CD14-positive monocyte (primary cell): Measurements from ENCODE around the gene CREB3L1. TPM values are rescaled to one million over a fixed set of nuclear protein-coding genes. Genes with fewer than 3 reads are reported as not detected.

Source experiments
- DNase-seq, 3 donors: peaks; one replicate each; pipeline ENCODE4 v3.0.0-alpha.2; 2011 to 2022
- H2AFZ ChIP-seq: 2 replicates; pipeline ENCODE4 v1.6.0; 2012; ENCODE audit warnings: mild to moderate bottlenecking, low read depth, low read length, inconsistent platforms; ENCODE audit not compliant: insufficient read depth, poor library complexity, severe bottlenecking
- H3K27ac ChIP-seq, 2 donors: 1 replicate in 1 of 2; 2 replicates in 1 of 2; pipeline ENCODE4 v1.5.1; 2012 to 2013; ENCODE audit warnings: low read length in 2 of 2, control low read depth in 1 of 2, inconsistent platforms in 1 of 2, low read depth in 1 of 2, mild to moderate bottlenecking in 1 of 2
- H3K27me3 ChIP-seq, 2 donors: one replicate each; pipeline versions ENCODE4 v1.6.0 to v1.6.1; 2011 to 2013; ENCODE audit warnings: low read length in 2 of 2; ENCODE audit not compliant: control insufficient read depth in 2 of 2, insufficient read depth in 2 of 2
- H3K36me3 ChIP-seq, 2 donors: replicated peaks in 1 of 2; 1 replicate in 1 of 2; 2 replicates in 1 of 2; pipeline versions ENCODE4 v1.5.1 to v1.6.1; 2012 to 2013; ENCODE audit warnings: low read length in 2 of 2, control low read depth in 1 of 2, inconsistent platforms in 1 of 2, mild to moderate bottlenecking in 1 of 2; ENCODE audit not compliant: insufficient read depth in 2 of 2, control insufficient read depth in 1 of 2
- H3K4me1 ChIP-seq, 2 donors: 1 replicate in 1 of 2; 2 replicates in 1 of 2; pipeline versions ENCODE4 v1.5.1 to v1.6.1; 2012 to 2013; ENCODE audit warnings: low read length in 2 of 2, control low read depth in 1 of 2, inconsistent platforms in 1 of 2, mild to moderate bottlenecking in 1 of 2, moderate library complexity in 1 of 2; ENCODE audit not compliant: insufficient read depth in 2 of 2, control insufficient read depth in 1 of 2
- H3K4me2 ChIP-seq: replicated peaks from 2 replicates; pipeline ENCODE3; 2012; ENCODE audit warnings: low read length, moderate library complexity, mild to moderate bottlenecking; ENCODE audit not compliant: poor library complexity, severe bottlenecking; ENCODE audit errors: extremely low read depth
- H3K4me3 ChIP-seq, 3 experiments: fragments of 200-600 bp in 1 of 3; sonication (generic) in 1 of 3; replicated peaks in 1 of 3; 1 replicate in 2 of 3; 2 replicates in 1 of 3; pipeline ENCODE4 v1.5.1; 2011 to 2013; ENCODE audit warnings: low read length in 3 of 3, mild to moderate bottlenecking in 3 of 3, control low read depth in 2 of 3, low read depth in 2 of 3, inconsistent platforms in 1 of 3, moderate library complexity in 1 of 3
- H3K79me2 ChIP-seq: 2 replicates; pipeline ENCODE4 v1.6.0; 2012; ENCODE audit warnings: mild to moderate bottlenecking, control low read depth, inconsistent platforms, low read length, moderate library complexity; ENCODE audit not compliant: insufficient read depth
- H3K9ac ChIP-seq: 2 replicates; pipeline ENCODE4 v1.6.0; 2017; ENCODE audit warnings: low read length, mild to moderate bottlenecking; ENCODE audit not compliant: insufficient read depth, poor library complexity, severe bottlenecking
- H3K9me3 ChIP-seq, 2 donors: replicated peaks in 1 of 2; 1 replicate in 1 of 2; 2 replicates in 1 of 2; pipeline versions ENCODE4 v1.5.1 to v1.6.1; 2012 to 2013; ENCODE audit warnings: low read length in 2 of 2, control low read depth in 1 of 2; ENCODE audit not compliant: control insufficient read depth in 1 of 2, insufficient read depth in 1 of 2
- H4K20me1 ChIP-seq: 2 replicates; pipeline ENCODE4 v1.6.0; 2012; ENCODE audit warnings: mild to moderate bottlenecking, low read length, control low read depth, moderate library complexity; ENCODE audit not compliant: insufficient read depth
- H3K27ac Mint-ChIP-seq, 7 donors: one replicate each; pipeline ENCODE4 v1.8.0; 2020; ENCODE audit warnings: mild to moderate bottlenecking in 7 of 7, mixed read lengths in 7 of 7, moderate library complexity in 6 of 7, inconsistent platforms in 2 of 7
- H3K27me3 Mint-ChIP-seq, 3 donors: one replicate each; pipeline ENCODE4 v1.8.0; 2021 to 2022; ENCODE audit warnings: low read depth in 3 of 3, mild to moderate bottlenecking in 3 of 3, mixed read lengths in 3 of 3, moderate library complexity in 3 of 3, inconsistent platforms in 1 of 3
- H3K36me3 Mint-ChIP-seq, 2 donors: one replicate each; pipeline ENCODE4 v1.8.0; 2020; ENCODE audit warnings: mixed read lengths in 2 of 2, inconsistent platforms in 1 of 2, mild to moderate bottlenecking in 1 of 2
- H3K4me1 Mint-ChIP-seq: one replicate; pipeline ENCODE4 v1.8.0; 2020; ENCODE audit warnings: mild to moderate bottlenecking, mixed read lengths
- H3K4me3 Mint-ChIP-seq, 2 donors: one replicate each; pipeline ENCODE4 v1.8.0; 2020; ENCODE audit warnings: mild to moderate bottlenecking in 2 of 2, mixed read lengths in 2 of 2, moderate library complexity in 1 of 2
- H3K9me3 Mint-ChIP-seq, 7 donors: one replicate each; pipeline ENCODE4 v1.8.0; 2020 to 2022; ENCODE audit warnings: mixed read lengths in 7 of 7, mild to moderate bottlenecking in 6 of 7, moderate library complexity in 6 of 7, inconsistent platforms in 2 of 7
- WGBS: methylation state at CpG from one replicate; pipeline ENCODE4 v1.1.5; 2013; ENCODE audit warnings: missing lambda C conversion rate; ENCODE audit not compliant: insufficient coverage; 5-methylcytosine and 5-hydroxymethylcytosine counted together
- intact Hi-C, 2 donors: fragments of 100-400 bp; cut with micrococcal nuclease; formaldehyde crosslinking; loops; one replicate each; pipeline versions ENCODE4 v1.15.0 to v1.15.1; 2023
- polyA plus RNA-seq, 3 donors: library from polyadenylated mRNA; depleted of rRNA in 1 of 3; unstranded in 2 of 3; stranded (reverse) in 1 of 3; fragments of 300-500 nt in 2 of 3; fragments of >200 nt in 1 of 3; fragmentation: Illumina TruSeq in 2 of 3; gene quantifications; 1 replicate in 2 of 3; 2 replicates in 1 of 3; pipeline ENCODE4 v1.2.3, GENCODE V29; 2012 to 2021
- TF ChIP-seq, protein P1 (sequence below): fragments of 200-600 bp; IDR thresholded peaks from one replicate; pipeline ENCODE4 v1.8.0; 2022; ENCODE audit warnings: antibody characterized with exemption, mild to moderate bottlenecking

The CREB3L1 gene
- polyA plus RNA-seq, 3 donors: not detected

DNA sequence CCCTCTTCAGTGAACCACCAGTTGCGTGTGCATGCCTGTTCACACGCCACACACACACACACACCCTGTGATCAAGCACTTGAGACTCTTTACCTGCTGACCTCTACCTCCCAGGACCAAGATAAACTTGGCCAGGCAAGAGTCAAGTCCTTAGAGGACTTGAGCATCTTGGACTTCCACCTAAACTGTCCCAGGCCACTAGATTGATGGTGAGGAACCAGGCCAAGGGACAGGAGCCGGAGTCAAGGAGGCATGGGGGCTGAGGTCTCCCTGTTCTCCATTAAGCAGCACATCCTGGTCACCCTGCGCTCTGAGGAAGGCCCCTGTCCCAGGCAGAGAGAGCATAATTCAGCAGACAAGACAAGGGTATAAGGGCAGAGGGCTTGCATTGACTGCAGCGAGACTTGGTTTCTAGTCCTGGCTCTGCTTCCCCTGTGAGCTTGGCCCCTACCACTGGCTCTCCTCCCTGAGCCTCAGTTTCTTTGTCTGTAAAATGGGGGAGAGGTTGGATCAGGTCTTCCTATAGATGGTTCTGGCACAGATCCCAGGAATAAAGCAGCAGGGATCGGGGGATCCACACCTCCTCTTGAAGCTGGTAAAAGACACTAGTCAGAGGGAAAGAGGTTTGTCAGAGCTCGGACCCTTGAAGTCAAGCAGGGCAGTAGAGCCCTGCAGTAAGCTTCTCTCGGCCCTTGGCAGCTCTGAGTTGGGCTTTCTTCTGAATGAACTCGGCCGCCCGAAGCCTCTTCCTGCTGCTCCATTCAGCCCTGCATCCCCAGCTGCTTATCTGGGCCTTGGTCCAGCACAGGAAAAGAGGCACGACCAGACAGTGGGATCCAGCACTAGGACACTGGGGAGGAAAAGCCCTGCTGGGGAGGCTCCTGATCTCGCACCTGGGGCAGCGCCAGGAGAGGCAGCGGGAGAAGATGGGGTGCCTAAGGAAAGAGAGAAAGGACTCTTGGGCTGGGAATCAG lies 2.0 kb downstream of the CREB3L1 start:
- TF ChIP-seq, protein P1, sequence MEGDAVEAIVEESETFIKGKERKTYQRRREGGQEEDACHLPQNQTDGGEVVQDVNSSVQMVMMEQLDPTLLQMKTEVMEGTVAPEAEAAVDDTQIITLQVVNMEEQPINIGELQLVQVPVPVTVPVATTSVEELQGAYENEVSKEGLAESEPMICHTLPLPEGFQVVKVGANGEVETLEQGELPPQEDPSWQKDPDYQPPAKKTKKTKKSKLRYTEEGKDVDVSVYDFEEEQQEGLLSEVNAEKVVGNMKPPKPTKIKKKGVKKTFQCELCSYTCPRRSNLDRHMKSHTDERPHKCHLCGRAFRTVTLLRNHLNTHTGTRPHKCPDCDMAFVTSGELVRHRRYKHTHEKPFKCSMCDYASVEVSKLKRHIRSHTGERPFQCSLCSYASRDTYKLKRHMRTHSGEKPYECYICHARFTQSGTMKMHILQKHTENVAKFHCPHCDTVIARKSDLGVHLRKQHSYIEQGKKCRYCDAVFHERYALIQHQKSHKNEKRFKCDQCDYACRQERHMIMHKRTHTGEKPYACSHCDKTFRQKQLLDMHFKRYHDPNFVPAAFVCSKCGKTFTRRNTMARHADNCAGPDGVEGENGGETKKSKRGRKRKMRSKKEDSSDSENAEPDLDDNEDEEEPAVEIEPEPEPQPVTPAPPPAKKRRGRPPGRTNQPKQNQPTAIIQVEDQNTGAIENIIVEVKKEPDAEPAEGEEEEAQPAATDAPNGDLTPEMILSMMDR: no peak
- DNase-seq: no peak
- Mint-ChIP-seq H3K27ac (peak overlapping the region in 1 of 7 donors; percentile 36), H3K4me3 (peak overlapping the region in 1 of 2 donors; percentile 62), H3K4me1 (peaks cover 14% of the 10 kb centered on the region), H3K9me3 (peaks cover 0 to 7% (median 0%) of the 10 kb centered on the region in 7 donors), H3K36me3 (peaks cover 0 to 3% of the 10 kb centered on the region in 2 donors), H3K27me3 (peaks cover 47 to 74% (median 51%) of the 10 kb centered on the region in 3 donors)
- H3K36me3 ChIP-seq: no peaks in the 10 kb centered on the region
- no peaks in the 10 kb centered on the region for H3K9me3 ChIP-seq
- no peak overlapping the region for H3K9ac ChIP-seq
- 81% methylated on average over 12 of the region's 15 CpGs for WGBS
- no peak overlapping the region for H3K27ac ChIP-seq
- H3K27me3 ChIP-seq: peaks cover 27 to 57% of the 10 kb centered on the region in 2 donors
- H4K20me1 ChIP-seq: no peaks in the 10 kb centered on the region
- H3K4me1 ChIP-seq: peaks cover 10 to 13% of the 10 kb centered on the region in 2 donors
- H3K79me2 ChIP-seq: no peaks in the 10 kb centered on the region
- H3K4me3 ChIP-seq: no peak overlapping the region
- intact Hi-C loops: no loop called here
- H2AFZ ChIP-seq: no peak overlapping the region
- H3K4me2 ChIP-seq: no peak overlapping the region

DNA sequence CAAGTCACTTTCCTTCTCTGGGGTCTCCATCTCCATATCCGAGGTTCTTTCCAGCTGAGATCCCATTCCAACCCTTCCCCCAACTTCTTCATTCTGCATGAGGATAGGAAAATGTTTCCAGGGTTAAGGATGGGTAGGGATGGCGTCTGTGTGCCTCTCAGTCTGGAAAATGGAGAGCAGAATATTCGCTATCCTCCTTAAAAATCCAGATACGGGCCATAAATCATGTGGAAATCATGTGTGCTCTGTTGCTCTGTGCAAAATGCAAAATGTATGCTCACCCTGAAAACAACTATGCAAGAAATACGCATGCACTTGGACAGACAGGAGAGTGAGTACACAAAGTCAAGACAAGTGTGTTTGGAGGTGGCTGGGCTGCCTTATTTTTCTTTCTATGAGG lies 3.2 kb downstream of the CREB3L1 start:
- Mint-ChIP-seq H3K36me3 (peaks cover 0 to 3% of the 10 kb centered on the region in 2 donors), H3K27ac (peak overlapping the region in 1 of 7 donors; percentile 74), H3K4me3 (peak overlapping the region in 1 of 2 donors; percentile 30), H3K27me3 (peaks cover 46 to 76% (median 50%) of the 10 kb centered on the region in 3 donors), H3K4me1 (peaks cover 14% of the 10 kb centered on the region), H3K9me3 (peaks cover 0 to 7% (median 0%) of the 10 kb centered on the region in 7 donors)
- no peak for DNase-seq
- no peak overlapping the region for H2AFZ ChIP-seq
- no peak overlapping the region for H3K4me2 ChIP-seq
- peaks cover 27 to 62% of the 10 kb centered on the region in 2 donors for H3K27me3 ChIP-seq
- H3K4me1 ChIP-seq: peaks cover 10 to 13% of the 10 kb centered on the region in 2 donors
- no peaks in the 10 kb centered on the region for H3K9me3 ChIP-seq
- TF ChIP-seq, protein P1: no peak
- no peak overlapping the region for H3K9ac ChIP-seq
- H3K27ac ChIP-seq: no peak overlapping the region
- no peaks in the 10 kb centered on the region for H4K20me1 ChIP-seq
- WGBS: 97% methylated on average over 3 of the region's 5 CpGs
- H3K79me2 ChIP-seq: no peaks in the 10 kb centered on the region
- no peak overlapping the region for H3K4me3 ChIP-seq
- H3K36me3 ChIP-seq: no peaks in the 10 kb centered on the region
- intact Hi-C loops: no loop called here
